GM23248 (cell line): ENCODE data around the gene AMOTL1. TPM values are rescaled to one million over a fixed set of nuclear protein-coding genes. Genes with fewer than 3 reads are reported as not detected.

Experiments used
- DNase-seq: peaks from one replicate; pipeline ENCODE4 v3.0.0-alpha.2; 2015
- H2AFZ ChIP-seq: fragments of 200-600 bp; sonication (generic); 2 replicates; pipeline ENCODE4 v1.6.1; 2016; ENCODE audit warnings: antibody characterized with exemption
- H3F3A ChIP-seq: fragments of 200-600 bp; sonication (generic); 2 replicates; pipeline ENCODE4 v1.6.1; 2016; ENCODE audit warnings: mild to moderate bottlenecking, antibody characterized with exemption, mixed run types; ENCODE audit not compliant: insufficient read depth
- H3K27ac ChIP-seq: fragments of 200-600 bp; sonication (generic); 2 replicates; pipeline ENCODE4 v1.5.1; 2016; ENCODE audit warnings: mild to moderate bottlenecking
- H3K27me3 ChIP-seq: fragments of 200-600 bp; sonication (generic); replicated peaks from 2 replicates; pipeline ENCODE4 v1.6.1; 2016; ENCODE audit warnings: mild to moderate bottlenecking; ENCODE audit not compliant: insufficient read depth
- H3K36me3 ChIP-seq: fragments of 200-600 bp; sonication (generic); 2 replicates; pipeline ENCODE4 v1.6.1; 2016; ENCODE audit warnings: low read depth, mild to moderate bottlenecking
- H3K4me1 ChIP-seq: fragments of 200-600 bp; sonication (generic); 2 replicates; pipeline ENCODE4 v1.6.1; 2016; ENCODE audit warnings: mild to moderate bottlenecking; ENCODE audit not compliant: insufficient read depth
- H3K4me2 ChIP-seq: fragments of 200-600 bp; sonication (generic); one replicate; pipeline ENCODE4 v1.6.1; 2016; ENCODE audit warnings: mild to moderate bottlenecking; ENCODE audit not compliant: unreplicated experiment
- H3K4me3 ChIP-seq: fragments of 200-600 bp; sonication (generic); 2 replicates; pipeline ENCODE4 v1.5.1; 2016; ENCODE audit warnings: mild to moderate bottlenecking
- H3K79me2 ChIP-seq: fragments of 200-600 bp; sonication (generic); 2 replicates; pipeline ENCODE4 v1.6.1; 2016; ENCODE audit warnings: mild to moderate bottlenecking; ENCODE audit not compliant: insufficient read depth
- H3K9ac ChIP-seq: fragments of 200-600 bp; sonication (generic); 2 replicates; pipeline ENCODE4 v1.6.1; 2016; ENCODE audit warnings: mild to moderate bottlenecking
- H3K9me2 ChIP-seq: fragments of 200-600 bp; sonication (generic); 2 replicates; pipeline ENCODE4 v1.6.1; 2016; ENCODE audit warnings: mixed run types, mild to moderate bottlenecking, moderate library complexity; ENCODE audit not compliant: insufficient read depth
- H3K9me3 ChIP-seq: fragments of 200-600 bp; sonication (generic); one replicate; pipeline ENCODE4 v1.6.1; 2017; ENCODE audit warnings: low read depth
- H4K20me1 ChIP-seq: fragments of 200-600 bp; sonication (generic); 2 replicates; pipeline ENCODE4 v1.6.0; 2016; ENCODE audit not compliant: insufficient read depth
- EZH2 ChIP-seq: fragments of 200-600 bp; sonication (generic); IDR thresholded peaks from 2 replicates; pipeline ENCODE4 v1.6.1; 2018; ENCODE audit warnings: antibody characterized with exemption, mild to moderate bottlenecking; ENCODE audit not compliant: insufficient read depth, poor library complexity, severe bottlenecking
- EZH2phosphoT487 ChIP-seq: fragments of 200-600 bp; sonication (generic); IDR thresholded peaks from 2 replicates; pipeline ENCODE4 v1.6.1; 2018; ENCODE audit warnings: antibody characterized with exemption, moderate library complexity, mild to moderate bottlenecking, low read depth; ENCODE audit not compliant: insufficient read depth
- WGBS, 2 experiments: methylation state at CpG; one replicate each; pipeline ENCODE4 v1.1.6; 2015 to 2017; ENCODE audit warnings: low lambda C conversion rate in 2 of 2, low coverage in 1 of 2; ENCODE audit errors: missing lambda C conversion rate in 2 of 2; 5-methylcytosine and 5-hydroxymethylcytosine counted together
- in situ Hi-C: fragments of 300-500 bp; cut with MboI; formaldehyde crosslinking; loops from 2 replicates; pipeline ENCODE4 v1.15.0; 2020
- polyA plus RNA-seq: library from polyadenylated mRNA; unstranded; fragments of >200 nt; fragmentation: Nextera tagmentation; extraction: Ambion mirVana; gene quantifications from 2 replicates; pipeline ENCODE4 v1.2.1, GENCODE V29; 2016
- total RNA-seq: library from RNA; depleted of rRNA; stranded (reverse); fragments of >200 nt; shearing (Covaris generic); gene quantifications from 2 replicates; pipeline ENCODE4 v1.2.3, GENCODE V29; 2014

AMOTL1 gene
- total and polyA plus RNA-seq, 2 experiments from 2014 or later, result 22.3 to 50.8 TPM

DNA sequence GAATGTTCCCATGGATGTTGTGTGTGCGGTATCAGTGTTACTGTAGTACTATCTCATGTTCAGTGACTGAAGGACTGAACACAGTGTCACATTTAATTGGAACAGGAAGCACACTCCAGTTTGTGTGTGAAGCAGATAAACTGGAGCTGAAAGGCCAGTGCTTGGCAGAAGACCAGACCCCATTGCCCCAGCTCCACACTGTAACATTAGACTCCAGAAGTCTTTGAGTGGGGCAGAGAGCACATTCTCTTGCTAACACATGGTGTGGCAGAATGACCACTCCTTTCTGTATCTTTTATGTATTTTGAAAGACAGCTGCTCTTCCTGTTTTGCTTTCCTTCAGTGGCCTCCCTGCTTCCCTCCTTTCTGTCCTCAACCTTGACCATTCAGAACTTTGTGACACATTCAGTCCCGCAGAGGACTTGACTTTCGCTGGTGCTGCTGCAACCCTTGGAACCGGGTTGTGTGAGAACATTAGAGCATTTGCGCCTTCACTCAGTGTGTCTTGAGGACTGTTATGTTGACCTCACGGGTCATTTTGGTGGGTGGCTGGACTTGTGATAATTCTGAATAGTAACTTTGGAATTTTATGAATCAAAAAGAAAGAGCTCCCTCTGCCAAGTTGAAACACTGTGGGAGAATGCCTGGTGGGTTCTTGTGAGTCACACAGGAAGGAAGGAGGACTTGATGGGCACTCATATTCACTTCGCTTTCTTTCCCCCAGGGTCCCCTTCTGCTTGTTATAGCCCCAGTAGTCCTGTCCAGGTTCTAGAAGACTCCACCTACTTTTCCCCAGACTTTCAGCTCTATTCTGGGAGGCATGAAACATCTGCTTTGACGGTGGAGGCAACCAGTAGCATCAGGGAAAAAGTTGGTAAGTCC, 26.4 kb downstream of the AMOTL1 start:
- Histone ChIP-seq H3F3A (peaks cover 62% of the 10 kb centered on the region), H3K4me3 (peak overlapping the region; percentile 84), H3K27ac (peak overlapping the region; percentile 93), H3K27me3 (no peaks in the 10 kb centered on the region), H3K4me1 (peaks cover 71% of the 10 kb centered on the region), H4K20me1 (0 out of 2 replicates have a peak, but pooled peaks cover 6% of the 10 kb centered on the region), H3K4me2 (peak overlapping the region; percentile 90), H3K9me2 (no peaks in the 10 kb centered on the region), H3K9me3 (no peaks in the 10 kb centered on the region), H3K79me2 (peaks cover 82% of the 10 kb centered on the region), H3K9ac (peak overlapping the region; percentile 87), H3K36me3 (peaks cover 4% of the 10 kb centered on the region), H2AFZ (no peak overlapping the region; the same call in 1 of the 2 replicates)
- in situ Hi-C loops, result no loop called here
- DNase-seq, result peak; percentile 96
- 6 to 7% methylated on average over 8 of the region's 8 CpGs for WGBS, 2 experiments
- TF ChIP-seq EZH2phosphoT487, result 0 out of 2 replicates have a peak, but pooled peaks have one; percentile 57
- TF ChIP-seq EZH2, result no peak

DNA sequence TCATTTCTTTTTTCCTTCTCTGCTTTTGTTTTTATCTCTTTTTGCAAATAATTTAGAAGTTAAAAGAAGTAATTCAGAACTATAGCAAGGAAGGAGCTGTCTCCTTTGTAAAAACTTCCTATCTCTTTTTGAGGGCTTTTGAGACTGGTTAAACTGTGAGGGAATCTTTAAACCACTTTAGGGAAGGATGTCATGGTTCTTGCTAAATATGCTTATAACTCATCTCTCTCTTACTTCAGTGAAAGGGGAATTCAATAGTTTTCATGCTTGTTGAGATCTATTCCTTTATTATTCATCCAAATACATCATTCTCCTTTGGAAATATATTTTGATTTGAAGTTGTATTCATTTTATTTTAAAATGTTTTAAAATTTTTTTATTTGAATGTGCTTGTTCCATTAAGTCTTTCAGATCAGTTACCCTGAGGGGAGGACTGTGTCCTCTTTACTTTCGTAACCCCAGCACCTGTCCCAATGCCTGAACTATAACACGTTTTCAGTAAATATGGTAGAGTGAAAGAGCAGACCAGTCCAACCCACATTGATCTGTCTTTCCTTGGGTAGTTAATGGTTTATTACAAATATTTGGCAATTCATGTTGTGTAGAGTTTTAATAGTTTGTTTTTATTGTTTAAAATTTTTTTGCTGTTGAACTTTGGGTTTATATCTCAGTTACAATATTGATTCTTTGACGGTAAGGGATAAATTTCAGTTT, 27.5 kb downstream of the AMOTL1 start:
- WGBS, 2 experiments, result 95 to 97% methylated on average over 3 of the region's 3 CpGs
- peak; percentile 54 for DNase-seq
- peaks cover 53% of the 10 kb centered on the region for H3F3A ChIP-seq
- H3K27me3 ChIP-seq, result no peaks in the 10 kb centered on the region
- H3K9me3 ChIP-seq, result no peaks in the 10 kb centered on the region
- H3K79me2 ChIP-seq, result peaks cover 82% of the 10 kb centered on the region
- in situ Hi-C loops, result no loop called here
- peak overlapping the region; percentile 93 for H3K27ac ChIP-seq
- TF ChIP-seq EZH2phosphoT487 (no peak), EZH2 (no peak)
- no peaks in the 10 kb centered on the region for H3K9me2 ChIP-seq
- H3K4me3 ChIP-seq, result peak overlapping the region; percentile 84
- H4K20me1 ChIP-seq, result 0 out of 2 replicates have a peak, but pooled peaks cover 3% of the 10 kb centered on the region
- H3K4me2 ChIP-seq, result peak overlapping the region; percentile 90
- peaks cover 66% of the 10 kb centered on the region for H3K4me1 ChIP-seq
- no peak overlapping the region for H2AFZ ChIP-seq
- peaks cover 13% of the 10 kb centered on the region for H3K36me3 ChIP-seq
- peak overlapping the region; percentile 87 for H3K9ac ChIP-seq

DNA sequence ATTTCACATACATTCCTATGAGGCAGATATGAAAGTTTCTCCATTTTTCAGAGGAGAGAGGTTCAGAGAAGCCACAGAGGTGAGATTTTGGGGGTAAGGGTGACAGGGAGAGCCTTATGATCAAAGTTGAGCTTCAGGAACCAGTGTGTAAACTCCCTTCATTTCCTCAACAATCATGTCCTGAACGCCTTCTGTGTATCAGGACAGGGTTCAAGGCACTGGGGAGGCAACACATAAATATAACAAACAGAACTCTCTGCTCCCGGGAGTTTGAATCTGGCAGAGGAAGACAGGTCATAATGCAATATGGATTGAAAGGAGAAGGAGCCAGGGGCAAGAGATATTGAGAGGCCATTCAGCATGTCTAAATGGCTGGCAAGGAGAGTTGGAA, 28.0 kb downstream of the AMOTL1 start:
- H3K27me3 ChIP-seq, result no peaks in the 10 kb centered on the region
- no peaks in the 10 kb centered on the region for H3K9me3 ChIP-seq
- DNase-seq, result no peak
- H3K9ac ChIP-seq, result peak overlapping the region; percentile 87
- H4K20me1 ChIP-seq, result 0 out of 2 replicates have a peak, but pooled peaks cover 3% of the 10 kb centered on the region
- in situ Hi-C loops, result no loop called here
- peaks cover 64% of the 10 kb centered on the region for H3K4me1 ChIP-seq
- H3K27ac ChIP-seq, result peak overlapping the region; percentile 93
- H3K79me2 ChIP-seq, result peaks cover 82% of the 10 kb centered on the region
- no peak for TF ChIP-seq EZH2
- no peak for TF ChIP-seq EZH2phosphoT487
- 96 to 99% methylated on average over 2 of the region's 2 CpGs for whole genome bisulfite sequencing, 2 experiments
- H3F3A ChIP-seq, result peaks cover 48% of the 10 kb centered on the region
- peak overlapping the region; percentile 84 for H3K4me3 ChIP-seq
- peaks cover 18% of the 10 kb centered on the region for H3K36me3 ChIP-seq
- H3K4me2 ChIP-seq, result peak overlapping the region; percentile 90
- no peaks in the 10 kb centered on the region for H3K9me2 ChIP-seq
- H2AFZ ChIP-seq, result no peak overlapping the region

DNA sequence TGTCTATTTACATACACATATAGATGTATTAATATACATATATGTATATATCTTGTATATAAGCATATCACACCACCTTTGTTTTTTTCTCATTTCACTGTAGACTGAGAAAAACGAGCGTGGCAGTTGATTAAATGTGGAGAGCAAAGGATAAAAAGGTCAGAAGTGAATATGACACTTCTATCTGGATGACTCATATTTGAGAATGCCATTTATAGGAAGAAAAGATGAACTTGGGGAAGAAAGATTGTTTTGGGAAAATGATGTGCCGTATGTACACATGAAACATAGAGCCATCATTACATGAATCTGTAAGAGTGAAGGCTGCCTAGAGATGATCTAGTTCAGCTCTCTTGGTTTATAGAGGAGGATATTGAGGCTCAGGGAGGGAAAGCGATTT, 28.7 kb downstream of the AMOTL1 start:
- peak; percentile 36 for DNase-seq
- Histone ChIP-seq H3K79me2 (peaks cover 82% of the 10 kb centered on the region), H3K4me2 (peak overlapping the region; percentile 90), H3K27ac (peak overlapping the region; percentile 93; the same call in 1 of the 2 replicates), H4K20me1 (0 out of 2 replicates have a peak, but pooled peaks cover 3% of the 10 kb centered on the region), H3K4me3 (peak overlapping the region; percentile 84; the same call in 1 of the 2 replicates), H3K9me3 (no peaks in the 10 kb centered on the region), H2AFZ (no peak overlapping the region), H3K9ac (no peak overlapping the region), H3K27me3 (no peaks in the 10 kb centered on the region), H3F3A (peaks cover 45% of the 10 kb centered on the region), H3K9me2 (no peaks in the 10 kb centered on the region), H3K36me3 (peaks cover 19% of the 10 kb centered on the region), H3K4me1 (peaks cover 61% of the 10 kb centered on the region)
- 85 to 95% methylated on average over 4 of the region's 4 CpGs for WGBS, 2 experiments
- TF ChIP-seq EZH2phosphoT487 (no peak), EZH2 (no peak)
- in situ Hi-C loops, result no loop called here
